HepG2 (cell line): ENCODE data around the gene OR2S2. TPM values are rescaled to one million over a fixed set of nuclear protein-coding genes. Genes with fewer than 3 reads are reported as not detected.
A peak's percentile ranks its signal among the peaks of the same experiment; 100 is the strongest.

Experiments
- ATF5 ChIP-seq: sonication (generic); formaldehyde crosslinking; IDR thresholded peaks from 2 replicates; pipeline ENCODE4 v1.4.0; 2020; ENCODE audit warnings: mild to moderate bottlenecking, low read depth, missing genetic modification reagents
- CREM ChIP-seq, 2 experiments: sonication (generic) in 1 of 2; formaldehyde crosslinking in 1 of 2; IDR thresholded peaks; 2 replicates each; pipeline versions ENCODE4 v1.4.0 to v1.6.1; 2016 to 2020; ENCODE audit warnings: antibody characterized with exemption in 1 of 2, mild to moderate bottlenecking in 1 of 2, missing genetic modification reagents in 1 of 2
- ETV5 ChIP-seq: IDR thresholded peaks from 2 replicates; pipeline ENCODE4 v1.6.1; 2018; ENCODE audit warnings: missing biosample characterization, missing genetic modification reagents, inconsistent platforms, borderline replicate concordance
- FIP1L1 ChIP-seq: fragments of 200-400 bp; formaldehyde crosslinking; IDR thresholded peaks from 2 replicates; pipeline ENCODE4 v1.6.1; 2018; ENCODE audit warnings: low read depth, mild to moderate bottlenecking, low read length, moderate library complexity, borderline replicate concordance; ENCODE audit not compliant: insufficient read depth
- KLF16 ChIP-seq, 2 experiments: sonication (generic) in 1 of 2; formaldehyde crosslinking in 1 of 2; IDR thresholded peaks; 2 replicates each; pipeline versions ENCODE4 v1.6.1 to v1.8.0; 2016 to 2023; ENCODE audit warnings: missing genetic modification reagents in 2 of 2, missing compliant biosample characterization in 1 of 2
- MAZ ChIP-seq, 2 experiments: sonication (generic) in 1 of 2; formaldehyde crosslinking in 1 of 2; IDR thresholded peaks; 2 replicates each; pipeline versions ENCODE4 v1.5.0 to v1.6.1; 2012 to 2020; ENCODE audit warnings: low read depth in 2 of 2, mild to moderate bottlenecking in 2 of 2, borderline replicate concordance in 1 of 2, improper control_type of control experiment in 1 of 2, low read length in 1 of 2, missing genetic modification reagents in 1 of 2, moderate library complexity in 1 of 2
- POLR2A ChIP-seq, 2 experiments: IDR thresholded peaks; 2 replicates each; pipeline ENCODE4 v1.6.1; 2011; ENCODE audit warnings: low read depth in 2 of 2, low read length in 2 of 2, mild to moderate bottlenecking in 1 of 2, moderate library complexity in 1 of 2; ENCODE audit not compliant: insufficient read depth in 1 of 2
- RNF2 ChIP-seq: fragments of 450-650 bp; conservative IDR thresholded peaks from 2 replicates; pipeline ENCODE4 v1.6.1; 2016; ENCODE audit warnings: low read depth
- SIN3A ChIP-seq: IDR thresholded peaks from 2 replicates; pipeline ENCODE4 v1.6.1; 2011; ENCODE audit warnings: low read depth, mild to moderate bottlenecking, control low read depth, low read length, borderline replicate concordance
- SMAD1 ChIP-seq: sonication (generic); formaldehyde crosslinking; IDR thresholded peaks from 2 replicates; pipeline ENCODE4 v1.4.0; 2020; ENCODE audit warnings: missing genetic modification reagents, low read depth, mild to moderate bottlenecking, borderline replicate concordance
- ZFYVE20 ChIP-seq: sonication (generic); formaldehyde crosslinking; IDR thresholded peaks from 2 replicates; pipeline ENCODE4 v1.8.0; 2023; ENCODE audit warnings: low read depth, mild to moderate bottlenecking, moderate library complexity, missing genetic modification reagents, borderline replicate concordance
- ZNF350 ChIP-seq: sonication (generic); formaldehyde crosslinking; IDR thresholded peaks from 2 replicates; pipeline ENCODE4 v1.4.0; 2020; ENCODE audit warnings: mild to moderate bottlenecking, low read depth, missing genetic modification reagents, borderline replicate concordance
- ZNF570 ChIP-seq: sonication (generic); formaldehyde crosslinking; IDR thresholded peaks from 2 replicates; pipeline ENCODE4 v1.4.0; 2020; ENCODE audit warnings: mild to moderate bottlenecking, missing genetic modification reagents, borderline replicate concordance
- ZNF614 ChIP-seq: IDR thresholded peaks from 2 replicates; pipeline ENCODE4 v1.6.1; 2018; ENCODE audit warnings: missing biosample characterization, missing genetic modification reagents, inconsistent platforms, borderline replicate concordance
- ZNF737 ChIP-seq: sonication (generic); formaldehyde crosslinking; IDR thresholded peaks from 2 replicates; pipeline ENCODE4 v1.5.0; 2020; ENCODE audit warnings: missing genetic modification reagents, mild to moderate bottlenecking, borderline replicate concordance
- ZNF75D ChIP-seq: sonication (generic); formaldehyde crosslinking; IDR thresholded peaks from 2 replicates; pipeline ENCODE4 v1.8.1; 2023; ENCODE audit warnings: missing genetic modification reagents, mild to moderate bottlenecking, borderline replicate concordance
- polyA plus RNA-seq, 8 experiments: library from polyadenylated mRNA; depleted of rRNA in 3 of 8; stranded (reverse) in 7 of 8; unstranded in 1 of 8; fragments of >200 nt; fragmentation: Illumina TruSeq in 4 of 8; extraction: Trizol in 4 of 8; gene quantifications; 2 replicates each; pipeline versions ENCODE4 v1.2.1 to v1.2.3, GENCODE V29; 2011 to 2016; ENCODE audit warnings: low read depth in 4 of 8, missing spikeins in 1 of 8, mixed read lengths in 1 of 8; ENCODE audit not compliant: insufficient read depth in 1 of 8
- total RNA-seq, 5 experiments: library from RNA; depleted of rRNA; stranded (reverse); fragments of >200 nt; fragmentation: Illumina TruSeq; extraction: Trizol; gene quantifications; 2 replicates each; pipeline ENCODE4 v1.2.3, GENCODE V29; 2016; ENCODE audit warnings: low read depth in 1 of 5

Gene OR2S2
- total and polyA plus RNA-seq, 2 of the 13 experiments (the other 11 are each of a cell fraction or from before 2014, with no cell fraction given), result not detected

- TF ChIP-seq MAZ (IDR thresholded peaks at IDR 0.05; ENCODE audit: borderline replicate concordance, low read depth, low read length), result no peak
- TF ChIP-seq MAZ (CRISPR knock-in tag; IDR thresholded peaks at IDR 0.05; ENCODE audit: low read depth), result peak; percentile 34; the same call in 1 of the 2 replicates
- no peak for TF ChIP-seq ETV5 (CRISPR knock-in tag)
- TF ChIP-seq ZNF570 (CRISPR knock-in tag), result no peak
- TF ChIP-seq ZNF614 (CRISPR knock-in tag), result no peak
- TF ChIP-seq KLF16 (CRISPR knock-in tag; IDR thresholded peaks at IDR 0.05), result no peak
- TF ChIP-seq FIP1L1, result no peak
- TF ChIP-seq CREM (IDR thresholded peaks at IDR 0.05), result no peak
- no peak for TF ChIP-seq CREM (CRISPR knock-in tag; IDR thresholded peaks at IDR 0.05)
- no peak for TF ChIP-seq ZFYVE20
- no peak for TF ChIP-seq SMAD1
- no peak for TF ChIP-seq ZNF350 (CRISPR knock-in tag)
- TF ChIP-seq ZNF75D (CRISPR knock-in tag), result no peak
- no peak for TF ChIP-seq POLR2A (IDR thresholded peaks at IDR 0.05; ENCODE audit: insufficient read depth in 1 of 2, low read depth in 2 of 2, low read length in 2 of 2)
- no peak for TF ChIP-seq ZNF737 (CRISPR knock-in tag)
- TF ChIP-seq SIN3A, result no peak
- TF ChIP-seq RNF2, result no peak
- TF ChIP-seq ATF5 (CRISPR knock-in tag), result no peak
These were observed 50.0 kb downstream of the OR2S2 start (continued) for GRCh38 chr9:35907711-35908503.

Other genes with a start within 250 kb of the OR2S2 start
- 51.8 and 53.7 TPM in 2 replicates for gene TLN1, start 226.0 kb downstream of the OR2S2 start, total RNA-seq (2016; rRNA removed; fragmentation: Illumina TruSeq; extraction: Trizol)
- gene TLN1, start 226.0 kb downstream of the OR2S2 start, polyA plus RNA-seq (2011; rRNA removed), result 35.2 and 52.6 TPM in 2 replicates
- gene CREB3, start 225.5 kb downstream of the OR2S2 start, total RNA-seq (2016; rRNA removed; fragmentation: Illumina TruSeq; extraction: Trizol), result 32.2 and 34.2 TPM in 2 replicates
- 11.1 and 13.5 TPM in 2 replicates for gene CREB3, start 225.5 kb downstream of the OR2S2 start, polyA plus RNA-seq (2011; rRNA removed)
- 24.4 and 37.5 TPM in 2 replicates for gene GBA2, start 208.9 kb downstream of the OR2S2 start, total RNA-seq (2016; rRNA removed; fragmentation: Illumina TruSeq; extraction: Trizol)
- 86.1 and 96.9 TPM in 2 replicates for gene GBA2, start 208.9 kb downstream of the OR2S2 start, polyA plus RNA-seq (2011; rRNA removed)
- 12.6 and 12.7 TPM in 2 replicates for gene RGP1, start 208.9 kb downstream of the OR2S2 start, total RNA-seq (2016; rRNA removed; fragmentation: Illumina TruSeq; extraction: Trizol)
- 18.7 and 21.0 TPM in 2 replicates for gene RGP1, start 208.9 kb downstream of the OR2S2 start, polyA plus RNA-seq (2011; rRNA removed)
- gene MSMP, start 203.9 kb downstream of the OR2S2 start, total RNA-seq (2016; rRNA removed; fragmentation: Illumina TruSeq; extraction: Trizol), result 0.24 and 0.49 TPM in 2 replicates
- 0.34 and 0.46 TPM in 2 replicates for gene MSMP, start 203.9 kb downstream of the OR2S2 start, polyA plus RNA-seq (2011; rRNA removed)
- gene NPR2, start 166.6 kb downstream of the OR2S2 start, total RNA-seq (2016; rRNA removed; fragmentation: Illumina TruSeq; extraction: Trizol), result 4.6 and 7.4 TPM in 2 replicates
- 9.3 and 9.4 TPM in 2 replicates for gene NPR2, start 166.6 kb downstream of the OR2S2 start, polyA plus RNA-seq (2011; rRNA removed)
- 0.27 TPM in 1 of 2 replicates, not detected in the other for gene SPAG8, start 145.9 kb downstream of the OR2S2 start, total RNA-seq (2016; rRNA removed; fragmentation: Illumina TruSeq; extraction: Trizol)
- 0.18 and 0.22 TPM in 2 replicates for gene SPAG8, start 145.9 kb downstream of the OR2S2 start, polyA plus RNA-seq (2011; rRNA removed)
- gene HINT2, start 143.1 kb downstream of the OR2S2 start, total RNA-seq (2016; rRNA removed; fragmentation: Illumina TruSeq; extraction: Trizol), result 51.4 and 56.2 TPM in 2 replicates
- gene HINT2, start 143.1 kb downstream of the OR2S2 start, polyA plus RNA-seq (2011; rRNA removed), result 37.9 and 41.5 TPM in 2 replicates
- gene FAM221B, start 129.4 kb downstream of the OR2S2 start, total RNA-seq (2016; rRNA removed; fragmentation: Illumina TruSeq; extraction: Trizol), result not detected in 2 replicates
- gene FAM221B, start 129.4 kb downstream of the OR2S2 start, polyA plus RNA-seq (2011; rRNA removed), result not detected in 2 replicates
- 1.5 and 2.1 TPM in 2 replicates for gene TMEM8B, start 128.9 kb downstream of the OR2S2 start, total RNA-seq (2016; rRNA removed; fragmentation: Illumina TruSeq; extraction: Trizol)
- gene TMEM8B, start 128.9 kb downstream of the OR2S2 start, polyA plus RNA-seq (2011; rRNA removed), result 2.7 and 3.9 TPM in 2 replicates
- gene OR13J1, start 87.8 kb downstream of the OR2S2 start, total RNA-seq (2016; rRNA removed; fragmentation: Illumina TruSeq; extraction: Trizol), result not detected in 2 replicates
- not detected in 2 replicates for gene OR13J1, start 87.8 kb downstream of the OR2S2 start, polyA plus RNA-seq (2011; rRNA removed)
- gene HRCT1, start 52.0 kb downstream of the OR2S2 start, total RNA-seq (2016; rRNA removed; fragmentation: Illumina TruSeq; extraction: Trizol), result not detected in 2 replicates
- 0.13 and 0.44 TPM in 2 replicates for gene HRCT1, start 52.0 kb downstream of the OR2S2 start, polyA plus RNA-seq (2011; rRNA removed)
- 0.07 TPM in 1 of 2 replicates, not detected in the other for gene SPAAR, start 48.7 kb downstream of the OR2S2 start, total RNA-seq (2016; rRNA removed; fragmentation: Illumina TruSeq; extraction: Trizol)
- gene SPAAR, start 48.7 kb downstream of the OR2S2 start, polyA plus RNA-seq (2011; rRNA removed), result not detected in 2 replicates
- gene RECK, start 78.8 kb upstream of the OR2S2 start, total RNA-seq (2016; rRNA removed; fragmentation: Illumina TruSeq; extraction: Trizol), result 2.3 and 3.1 TPM in 2 replicates
- 4.8 and 5.1 TPM in 2 replicates for gene RECK, start 78.8 kb upstream of the OR2S2 start, polyA plus RNA-seq (2011; rRNA removed)
- 0.27 and 0.42 TPM in 2 replicates for gene GLIPR2, start 178.6 kb upstream of the OR2S2 start, total RNA-seq (2016; rRNA removed; fragmentation: Illumina TruSeq; extraction: Trizol)
- gene GLIPR2, start 178.6 kb upstream of the OR2S2 start, polyA plus RNA-seq (2011; rRNA removed), result 0.08 and 0.29 TPM in 2 replicates
- not detected in 2 replicates for gene CCIN, start 211.2 kb upstream of the OR2S2 start, total RNA-seq (2016; rRNA removed; fragmentation: Illumina TruSeq; extraction: Trizol)
- not detected in 2 replicates for gene CCIN, start 211.2 kb upstream of the OR2S2 start, polyA plus RNA-seq (2011; rRNA removed)
- 222 and 227 TPM in 2 replicates for gene CLTA, start 232.8 kb upstream of the OR2S2 start, total RNA-seq (2016; rRNA removed; fragmentation: Illumina TruSeq; extraction: Trizol)
- gene CLTA, start 232.8 kb upstream of the OR2S2 start, polyA plus RNA-seq (2011; rRNA removed), result 110 and 143 TPM in 2 replicates